HepG2 (cell line): ENCODE data around the gene NCS1. TPM values are rescaled to one million over a fixed set of nuclear protein-coding genes. Genes with fewer than 3 reads are reported as not detected.

ENCODE experiments used
- ATAC-seq: fragments of 200-7000 bp; cut with Tn5 transposase; 3 replicates; pipeline ENCODE4 v1.9.1; 2020; ENCODE audit warnings: mild to moderate bottlenecking, moderate library complexity
- BruUV-seq: library from RNA; stranded (reverse); fragments of 400-500 nt; replicated peaks from 2 replicates; lab custom pipeline; 2021; lab: Mats Ljungman, UMichigan
- CTCF ChIA-PET: fragments of 300-600 bp; formaldehyde crosslinking; extraction: SDS; loops from one replicate; lab custom pipeline; 2021; ENCODE audit warnings: low total read pairs, inconsistent platforms, low intra/inter-chr PET ratio; lab: Yijun Ruan, JAX
- POLR2A ChIA-PET: fragments of 350-600 bp; sonication (Branson Sonifier 250); formaldehyde crosslinking; loops from one replicate; lab custom pipeline; 2020; ENCODE audit warnings: antibody characterized with exemption, inconsistent platforms; lab: Yijun Ruan, JAX
- DNase-seq: peaks from one replicate; pipeline ENCODE4 v3.0.0-alpha.2; 2015; ENCODE audit warnings: low spot score
- FAIRE-seq: peaks from 3 replicates; lab custom pipeline; 2011; peaks lifted over from hg19 to GRCh38; lab: Jason Lieb, UNC
- H2AFZ ChIP-seq: one replicate; pipeline ENCODE4 v1.6.1; 2011; ENCODE audit warnings: low read length, inconsistent platforms
- H3K27ac ChIP-seq: fragments of 300-600 bp; 3 replicates; pipeline ENCODE4 v1.8.0; 2011; ENCODE audit warnings: mixed run types, mild to moderate bottlenecking, mixed read lengths, low read length, inconsistent platforms; ENCODE audit not compliant: insufficient read depth; ENCODE audit errors: extremely low read length
- H3K27me3 ChIP-seq, 2 experiments: fragments of 200-600 bp in 1 of 2; 2 replicates in 1 of 2; 3 replicates in 1 of 2; pipeline versions ENCODE4 v1.6.0 to v1.8.0; 2011; ENCODE audit warnings: low read length in 2 of 2, mild to moderate bottlenecking in 2 of 2, moderate library complexity in 2 of 2, inconsistent platforms in 1 of 2; ENCODE audit not compliant: insufficient read depth in 2 of 2, control insufficient read depth in 1 of 2
- H3K36me3 ChIP-seq, 2 experiments: fragments of 200-600 bp in 1 of 2; replicated peaks in 1 of 2; 2 replicates in 1 of 2; 3 replicates in 1 of 2; pipeline versions ENCODE4 v1.5.1 to v1.8.0; 2011; ENCODE audit warnings: low read length in 2 of 2, inconsistent platforms in 1 of 2; ENCODE audit not compliant: insufficient read depth in 2 of 2, control insufficient read depth in 1 of 2
- H3K4me1 ChIP-seq: 2 replicates; pipeline ENCODE4 v1.5.1; 2012; ENCODE audit warnings: low read length, inconsistent platforms; ENCODE audit not compliant: insufficient read depth
- H3K4me2 ChIP-seq: 2 replicates; pipeline ENCODE4 v1.6.0; 2011; ENCODE audit warnings: low read depth, low read length, inconsistent platforms
- H3K4me3 ChIP-seq, 3 experiments: fragments of 200-600 bp in 1 of 3; sonication (generic), shearing (Covaris generic) in 1 of 3; replicated peaks in 1 of 3; 2 replicates each; pipeline ENCODE4 v1.5.1; 2011 to 2016; ENCODE audit warnings: low read length in 3 of 3, inconsistent platforms in 2 of 3, low read depth in 2 of 3, mild to moderate bottlenecking in 2 of 3, control low read depth in 1 of 3, mixed read lengths in 1 of 3; ENCODE audit not compliant: insufficient read depth in 1 of 3
- H3K79me2 ChIP-seq: one replicate; pipeline ENCODE4 v1.6.1; 2011; ENCODE audit warnings: low read length, inconsistent platforms; ENCODE audit not compliant: insufficient read depth
- H3K9ac ChIP-seq: 2 replicates; pipeline ENCODE4 v1.6.0; 2011; ENCODE audit warnings: mild to moderate bottlenecking, low read depth, low read length, inconsistent platforms; ENCODE audit not compliant: insufficient read depth
- H3K9me3 ChIP-seq: 2 replicates; pipeline ENCODE4 v1.5.1; 2012; ENCODE audit warnings: mild to moderate bottlenecking, low read length
- H4K20me1 ChIP-seq: 2 replicates; pipeline ENCODE4 v1.6.0; 2011; ENCODE audit warnings: inconsistent platforms, mild to moderate bottlenecking, low read length, moderate library complexity; ENCODE audit not compliant: insufficient read depth
- ZNF629 ChIP-seq: sonication (generic); formaldehyde crosslinking; conservative IDR thresholded peaks from 2 replicates; pipeline ENCODE4 v1.5.0; 2020; ENCODE audit warnings: missing genetic modification reagents
- WGBS: methylation state at CpG from one replicate; pipeline ENCODE4 v1.1.6; 2017; ENCODE audit warnings: low lambda C conversion rate; 5-methylcytosine and 5-hydroxymethylcytosine counted together
- in situ Hi-C: cut with HindIII; loops from 2 replicates; pipeline ENCODE4 v1.10.0; 2017; ENCODE audit warnings: low pct_unique_long_range_greater_than_20kb; ENCODE audit not compliant: extremely low pct_ligation_motif_present
- intact Hi-C: fragments of 100-400 bp; cut with micrococcal nuclease; formaldehyde crosslinking; loops from one replicate; pipeline ENCODE4 v1.10.0; 2022; ENCODE audit not compliant: unreplicated experiment
- polyA plus RNA-seq, 8 experiments: library from polyadenylated mRNA; depleted of rRNA in 3 of 8; stranded (reverse) in 7 of 8; unstranded in 1 of 8; fragments of >200 nt; fragmentation: Illumina TruSeq in 4 of 8; extraction: Trizol in 4 of 8; gene quantifications; 2 replicates each; pipeline versions ENCODE4 v1.2.1 to v1.2.3, GENCODE V29; 2011 to 2016; ENCODE audit warnings: low read depth in 4 of 8, missing spikeins in 1 of 8, mixed read lengths in 1 of 8; ENCODE audit not compliant: insufficient read depth in 1 of 8
- total RNA-seq, 5 experiments: library from RNA; depleted of rRNA; stranded (reverse); fragments of >200 nt; fragmentation: Illumina TruSeq; extraction: Trizol; gene quantifications; 2 replicates each; pipeline ENCODE4 v1.2.3, GENCODE V29; 2016; ENCODE audit warnings: low read depth in 1 of 5
- TF ChIP-seq, protein P1 (sequence below): sonication (generic); formaldehyde crosslinking; IDR thresholded peaks from 2 replicates; pipeline ENCODE4 v1.8.0; 2022; ENCODE audit warnings: missing genetic modification reagents, mild to moderate bottlenecking, inconsistent platforms, borderline replicate concordance
- TF ChIP-seq, protein P2 (sequence below): sonication (generic); formaldehyde crosslinking; IDR thresholded peaks from 2 replicates; pipeline ENCODE4 v1.5.0; 2020; ENCODE audit warnings: mild to moderate bottlenecking, missing genetic modification reagents, borderline replicate concordance
- TF ChIP-seq, protein P3 (sequence below): sonication (generic); formaldehyde crosslinking; IDR thresholded peaks from 2 replicates; pipeline ENCODE4 v1.4.0; 2020; ENCODE audit warnings: missing genetic modification reagents
- TF ChIP-seq, protein P4 (sequence below): sonication (generic); formaldehyde crosslinking; IDR thresholded peaks from 2 replicates; pipeline ENCODE4 v1.4.0; 2020; ENCODE audit warnings: missing genetic modification reagents, borderline replicate concordance

Gene NCS1
- total and polyA plus RNA-seq, 2 of the 13 experiments (the other 11 are each of a cell fraction or from before 2014, with no cell fraction given) = 4.7 to 6.1 TPM

DNA sequence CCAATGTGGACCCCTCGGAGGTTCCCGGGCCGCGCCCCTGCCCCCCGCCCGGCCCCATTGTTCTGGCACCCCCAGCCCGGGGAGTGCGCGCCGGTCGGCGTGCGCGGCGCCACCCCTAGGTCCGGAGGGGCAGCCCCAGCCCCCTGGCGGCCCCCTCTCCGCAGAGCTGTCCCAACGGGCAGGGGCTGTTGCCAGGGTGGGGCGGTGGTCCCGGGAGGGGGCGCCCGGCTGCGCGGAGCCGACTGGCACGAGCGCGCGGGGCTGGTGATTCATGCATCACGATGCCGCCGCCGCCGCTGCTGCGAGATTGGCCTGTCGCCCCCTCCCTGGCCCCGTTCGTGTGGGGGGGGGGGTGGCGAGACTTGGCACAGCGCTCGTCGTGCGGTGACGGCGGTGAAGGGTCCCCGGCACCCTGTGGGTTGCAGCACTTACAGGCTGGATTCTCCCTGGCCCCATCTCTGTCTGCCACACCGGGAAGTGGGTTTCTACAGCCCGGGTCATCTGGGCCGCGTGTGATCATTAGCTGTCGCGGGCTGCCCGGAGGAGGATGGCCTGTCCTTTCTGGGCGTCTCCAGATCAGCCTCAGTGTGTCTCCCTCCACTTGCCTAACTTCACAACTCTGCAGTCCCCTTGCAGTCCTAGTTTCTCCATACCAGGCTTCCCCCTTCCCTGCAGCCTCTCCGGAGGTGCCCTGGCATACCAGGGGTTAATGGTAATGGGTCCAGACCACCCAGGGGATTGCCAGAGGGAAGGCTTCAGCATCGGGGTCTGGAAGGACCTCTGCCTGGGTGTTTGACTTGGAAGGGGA, 858 bp downstream of the NCS1 start:
- 20% methylated on average over 5 of the region's 57 CpGs for WGBS
- Histone ChIP-seq H2AFZ (no peak overlapping the region), H3K36me3 (no peaks in the 10 kb centered on the region), H3K4me1 (peaks cover 16% of the 10 kb centered on the region; the same call in 1 of the 2 replicates), H3K9ac (no peak overlapping the region), H3K4me2 (peak overlapping the region; percentile 67), H4K20me1 (no peaks in the 10 kb centered on the region), H3K79me2 (no peaks in the 10 kb centered on the region), H3K27me3 (peaks cover 5 to 31% of the 10 kb centered on the region in 2 experiments; a peak in 4 of 5 replicates), H3K27ac (no peak overlapping the region), H3K9me3 (no peaks in the 10 kb centered on the region), H3K4me3 (peak overlapping the region; percentile 49 to 61 (median 53); a peak in 4 of 6 replicates)
- no peak for DNase-seq
- no peak for ATAC-seq
- BruUV-seq = no TSS peak
- POLR2A ChIA-PET = no interaction called here
- intact Hi-C loops = no loop called here
- in situ Hi-C loops = no loop called here
- no peak for FAIRE-seq
- CTCF ChIA-PET = no interaction called here
- TF ChIP-seq, protein P1, sequence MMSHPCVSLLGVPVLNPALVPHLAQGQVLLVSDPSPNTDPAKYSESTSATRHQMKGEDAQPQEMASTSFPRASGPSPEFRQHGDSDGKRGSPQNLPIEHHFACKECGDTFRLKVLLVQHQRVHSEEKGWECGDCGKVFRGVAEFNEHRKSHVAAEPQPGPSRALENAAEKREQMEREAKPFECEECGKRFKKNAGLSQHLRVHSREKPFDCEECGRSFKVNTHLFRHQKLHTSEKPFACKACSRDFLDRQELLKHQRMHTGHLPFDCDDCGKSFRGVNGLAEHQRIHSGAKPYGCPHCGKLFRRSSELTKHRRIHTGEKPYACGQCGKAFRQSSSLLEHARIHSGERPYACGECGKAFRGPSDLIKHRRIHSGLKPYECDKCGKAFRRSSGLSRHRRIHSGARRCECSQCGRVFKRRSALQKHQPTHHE (CRISPR knock-in tag) = no peak
- TF ChIP-seq, protein P2, sequence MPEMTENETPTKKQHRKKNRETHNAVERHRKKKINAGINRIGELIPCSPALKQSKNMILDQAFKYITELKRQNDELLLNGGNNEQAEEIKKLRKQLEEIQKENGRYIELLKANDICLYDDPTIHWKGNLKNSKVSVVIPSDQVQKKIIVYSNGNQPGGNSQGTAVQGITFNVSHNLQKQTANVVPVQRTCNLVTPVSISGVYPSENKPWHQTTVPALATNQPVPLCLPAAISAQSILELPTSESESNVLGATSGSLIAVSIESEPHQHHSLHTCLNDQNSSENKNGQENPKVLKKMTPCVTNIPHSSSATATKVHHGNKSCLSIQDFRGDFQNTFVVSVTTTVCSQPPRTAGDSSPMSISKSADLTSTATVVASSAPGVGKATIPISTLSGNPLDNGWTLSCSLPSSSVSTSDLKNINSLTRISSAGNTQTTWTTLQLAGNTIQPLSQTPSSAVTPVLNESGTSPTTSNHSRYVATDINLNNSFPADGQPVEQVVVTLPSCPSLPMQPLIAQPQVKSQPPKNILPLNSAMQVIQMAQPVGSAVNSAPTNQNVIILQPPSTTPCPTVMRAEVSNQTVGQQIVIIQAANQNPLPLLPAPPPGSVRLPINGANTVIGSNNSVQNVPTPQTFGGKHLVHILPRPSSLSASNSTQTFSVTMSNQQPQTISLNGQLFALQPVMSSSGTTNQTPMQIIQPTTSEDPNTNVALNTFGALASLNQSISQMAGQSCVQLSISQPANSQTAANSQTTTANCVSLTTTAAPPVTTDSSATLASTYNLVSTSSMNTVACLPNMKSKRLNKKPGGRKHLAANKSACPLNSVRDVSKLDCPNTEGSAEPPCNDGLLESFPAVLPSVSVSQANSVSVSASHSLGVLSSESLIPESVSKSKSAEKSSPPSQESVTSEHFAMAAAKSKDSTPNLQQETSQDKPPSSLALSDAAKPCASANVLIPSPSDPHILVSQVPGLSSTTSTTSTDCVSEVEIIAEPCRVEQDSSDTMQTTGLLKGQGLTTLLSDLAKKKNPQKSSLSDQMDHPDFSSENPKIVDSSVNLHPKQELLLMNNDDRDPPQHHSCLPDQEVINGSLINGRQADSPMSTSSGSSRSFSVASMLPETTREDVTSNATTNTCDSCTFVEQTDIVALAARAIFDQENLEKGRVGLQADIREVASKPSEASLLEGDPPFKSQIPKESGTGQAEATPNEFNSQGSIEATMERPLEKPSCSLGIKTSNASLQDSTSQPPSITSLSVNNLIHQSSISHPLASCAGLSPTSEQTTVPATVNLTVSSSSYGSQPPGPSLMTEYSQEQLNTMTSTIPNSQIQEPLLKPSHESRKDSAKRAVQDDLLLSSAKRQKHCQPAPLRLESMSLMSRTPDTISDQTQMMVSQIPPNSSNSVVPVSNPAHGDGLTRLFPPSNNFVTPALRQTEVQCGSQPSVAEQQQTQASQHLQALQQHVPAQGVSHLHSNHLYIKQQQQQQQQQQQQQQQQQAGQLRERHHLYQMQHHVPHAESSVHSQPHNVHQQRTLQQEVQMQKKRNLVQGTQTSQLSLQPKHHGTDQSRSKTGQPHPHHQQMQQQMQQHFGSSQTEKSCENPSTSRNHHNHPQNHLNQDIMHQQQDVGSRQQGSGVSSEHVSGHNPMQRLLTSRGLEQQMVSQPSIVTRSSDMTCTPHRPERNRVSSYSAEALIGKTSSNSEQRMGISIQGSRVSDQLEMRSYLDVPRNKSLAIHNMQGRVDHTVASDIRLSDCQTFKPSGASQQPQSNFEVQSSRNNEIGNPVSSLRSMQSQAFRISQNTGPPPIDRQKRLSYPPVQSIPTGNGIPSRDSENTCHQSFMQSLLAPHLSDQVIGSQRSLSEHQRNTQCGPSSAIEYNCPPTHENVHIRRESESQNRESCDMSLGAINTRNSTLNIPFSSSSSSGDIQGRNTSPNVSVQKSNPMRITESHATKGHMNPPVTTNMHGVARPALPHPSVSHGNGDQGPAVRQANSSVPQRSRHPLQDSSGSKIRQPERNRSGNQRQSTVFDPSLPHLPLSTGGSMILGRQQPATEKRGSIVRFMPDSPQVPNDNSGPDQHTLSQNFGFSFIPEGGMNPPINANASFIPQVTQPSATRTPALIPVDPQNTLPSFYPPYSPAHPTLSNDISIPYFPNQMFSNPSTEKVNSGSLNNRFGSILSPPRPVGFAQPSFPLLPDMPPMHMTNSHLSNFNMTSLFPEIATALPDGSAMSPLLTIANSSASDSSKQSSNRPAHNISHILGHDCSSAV (CRISPR knock-in tag) = no peak
- TF ChIP-seq ZNF629 (CRISPR knock-in tag) = peak; percentile 77
- TF ChIP-seq, protein P3, sequence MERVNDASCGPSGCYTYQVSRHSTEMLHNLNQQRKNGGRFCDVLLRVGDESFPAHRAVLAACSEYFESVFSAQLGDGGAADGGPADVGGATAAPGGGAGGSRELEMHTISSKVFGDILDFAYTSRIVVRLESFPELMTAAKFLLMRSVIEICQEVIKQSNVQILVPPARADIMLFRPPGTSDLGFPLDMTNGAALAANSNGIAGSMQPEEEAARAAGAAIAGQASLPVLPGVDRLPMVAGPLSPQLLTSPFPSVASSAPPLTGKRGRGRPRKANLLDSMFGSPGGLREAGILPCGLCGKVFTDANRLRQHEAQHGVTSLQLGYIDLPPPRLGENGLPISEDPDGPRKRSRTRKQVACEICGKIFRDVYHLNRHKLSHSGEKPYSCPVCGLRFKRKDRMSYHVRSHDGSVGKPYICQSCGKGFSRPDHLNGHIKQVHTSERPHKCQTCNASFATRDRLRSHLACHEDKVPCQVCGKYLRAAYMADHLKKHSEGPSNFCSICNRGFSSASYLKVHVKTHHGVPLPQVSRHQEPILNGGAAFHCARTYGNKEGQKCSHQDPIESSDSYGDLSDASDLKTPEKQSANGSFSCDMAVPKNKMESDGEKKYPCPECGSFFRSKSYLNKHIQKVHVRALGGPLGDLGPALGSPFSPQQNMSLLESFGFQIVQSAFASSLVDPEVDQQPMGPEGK (CRISPR knock-in tag) = peak; percentile 38; the same call in 1 of the 2 replicates
- TF ChIP-seq, protein P4, sequence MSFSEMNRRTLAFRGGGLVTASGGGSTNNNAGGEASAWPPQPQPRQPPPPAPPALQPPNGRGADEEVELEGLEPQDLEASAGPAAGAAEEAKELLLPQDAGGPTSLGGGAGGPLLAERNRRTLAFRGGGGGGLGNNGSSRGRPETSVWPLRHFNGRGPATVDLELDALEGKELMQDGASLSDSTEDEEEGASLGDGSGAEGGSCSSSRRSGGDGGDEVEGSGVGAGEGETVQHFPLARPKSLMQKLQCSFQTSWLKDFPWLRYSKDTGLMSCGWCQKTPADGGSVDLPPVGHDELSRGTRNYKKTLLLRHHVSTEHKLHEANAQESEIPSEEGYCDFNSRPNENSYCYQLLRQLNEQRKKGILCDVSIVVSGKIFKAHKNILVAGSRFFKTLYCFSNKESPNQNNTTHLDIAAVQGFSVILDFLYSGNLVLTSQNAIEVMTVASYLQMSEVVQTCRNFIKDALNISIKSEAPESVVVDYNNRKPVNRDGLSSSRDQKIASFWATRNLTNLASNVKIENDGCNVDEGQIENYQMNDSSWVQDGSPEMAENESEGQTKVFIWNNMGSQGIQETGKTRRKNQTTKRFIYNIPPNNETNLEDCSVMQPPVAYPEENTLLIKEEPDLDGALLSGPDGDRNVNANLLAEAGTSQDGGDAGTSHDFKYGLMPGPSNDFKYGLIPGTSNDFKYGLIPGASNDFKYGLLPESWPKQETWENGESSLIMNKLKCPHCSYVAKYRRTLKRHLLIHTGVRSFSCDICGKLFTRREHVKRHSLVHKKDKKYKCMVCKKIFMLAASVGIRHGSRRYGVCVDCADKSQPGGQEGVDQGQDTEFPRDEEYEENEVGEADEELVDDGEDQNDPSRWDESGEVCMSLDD (CRISPR knock-in tag) = no peak
